NCI-H345 treated with DMSO at 0.1 percent for 48 hours (cell line): ENCODE measurements around the gene GPR158.

Experiments
- DNase-seq: peaks from one replicate; lab custom pipeline; 2025; ENCODE audit not compliant: unreplicated experiment; lab: John Stamatoyannopoulos, UW

Gene GPR158

DNA sequence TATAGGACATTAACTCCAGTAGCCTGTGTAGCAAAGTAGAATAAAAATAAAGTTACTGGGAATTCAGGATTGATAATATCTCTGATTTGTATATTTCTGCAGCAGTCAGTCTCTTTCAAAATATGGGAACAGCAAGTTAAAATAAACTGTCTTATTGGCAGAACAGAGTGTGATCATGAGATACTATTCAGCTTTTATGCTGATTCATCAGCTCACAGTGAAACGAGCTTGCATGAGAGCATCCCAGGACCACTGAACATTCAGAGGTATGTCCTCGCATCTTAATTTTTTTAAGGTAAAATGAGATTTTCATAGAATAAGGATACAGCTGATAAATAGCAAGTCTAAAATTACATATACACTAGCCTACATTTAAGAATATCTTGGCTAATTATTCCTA lies 476.7 kb downstream of the GPR158 start:
- DNase-seq: no peak
